HG02623 (cell line): Measurements from ENCODE around the gene RNF121.
"Not testable (repeated sequence)": the region's sequence is repeated elsewhere in the genome, so short reads cannot be mapped to it uniquely, and the experiment has no call there.

ENCODE experiments used
- ATAC-seq: cut with Tn5 transposase; IDR thresholded peaks from one replicate; pipeline ENCODE4 v1.9.1; 2021; ENCODE audit warnings: moderate library complexity; ENCODE audit not compliant: unreplicated experiment

The RNF121 gene

GRCh38 chr11:71928737-71929443 is at the start of gene RNF121:
Gene RNF121 (plus strand): TSS chr11:71929046. CDS start chr11:71929062, 16 bp downstream.
- ATAC-seq, result peak; percentile 72

GRCh38 chr11:71885806-71886205 is 43.0 kb upstream of the RNF121 start:
- not testable (repeated sequence) for ATAC-seq

GRCh38 chr11:71888335-71889010 is 40.4 kb upstream of the RNF121 start:
- ATAC-seq, result not testable (repeated sequence)

- not testable (repeated sequence) for ATAC-seq
Observed at GRCh38 chr11:71889181-71889872, 39.5 kb upstream of the RNF121 start.

GRCh38 chr11:71895961-71896360 is 32.9 kb upstream of the RNF121 start:
- no peak for ATAC-seq

- not testable (repeated sequence) for ATAC-seq
Observed at GRCh38 chr11:71901137-71901536, 27.7 kb upstream of the RNF121 start.

- ATAC-seq, result no peak
Observed at GRCh38 chr11:71908218-71908617, 20.6 kb upstream of the RNF121 start.

GRCh38 chr11:71910775-71911174 is 18.1 kb upstream of the RNF121 start:
- ATAC-seq, result not testable (repeated sequence)

GRCh38 chr11:71911321-71911985 is 17.4 kb upstream of the RNF121 start:
- ATAC-seq, result not testable (repeated sequence)

GRCh38 chr11:71911986-71912340 is 16.9 kb upstream of the RNF121 start:
- ATAC-seq, result not testable (repeated sequence)

GRCh38 chr11:71913756-71914526 is 14.9 kb upstream of the RNF121 start:
- ATAC-seq, result no peak

- ATAC-seq, result no peak
Observed at GRCh38 chr11:71914617-71915189, 14.1 kb upstream of the RNF121 start.

GRCh38 chr11:71917646-71918140 is 11.2 kb upstream of the RNF121 start:
- no peak for ATAC-seq

- ATAC-seq, result peak; percentile 51
Observed at GRCh38 chr11:71927820-71928736, 768 bp upstream of the RNF121 start, which contains the start of gene XNDC1N. Gene XNDC1N (minus strand): TSS chr11:71928594. CDS start chr11:71923353, 5,241 bp downstream.

- no peak for ATAC-seq
Observed at GRCh38 chr11:71929491-71929890, 645 bp downstream of the RNF121 start.

GRCh38 chr11:71930556-71931244 is 1.9 kb downstream of the RNF121 start:
- ATAC-seq, result no peak

- no peak for ATAC-seq
Observed at GRCh38 chr11:71931245-71931602, 2.4 kb downstream of the RNF121 start.
